ENCODE measurements around the gene SPSB2.
A peak's percentile ranks its signal among the peaks of the same experiment; 100 is the strongest.

The SPSB2 gene

DNA sequence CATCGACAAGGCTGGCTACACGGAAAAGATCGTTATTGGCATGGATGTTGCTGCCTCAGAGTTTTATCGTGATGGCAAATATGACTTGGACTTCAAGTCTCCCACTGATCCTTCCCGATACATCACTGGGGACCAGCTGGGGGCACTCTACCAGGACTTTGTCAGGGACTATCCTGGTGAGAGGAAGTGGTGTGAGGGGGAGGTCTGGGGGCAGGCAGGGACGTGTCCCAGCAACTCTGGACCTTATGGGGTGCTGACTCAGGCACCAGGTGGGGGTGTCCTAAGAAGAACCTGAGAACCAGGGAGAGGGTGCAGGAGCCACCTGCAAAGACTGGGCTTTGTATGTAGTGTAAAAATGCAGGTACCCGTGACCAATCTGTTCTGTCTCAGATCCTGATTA, 46.5 kb upstream of the SPSB2 start:
- H3K9ac ChIP-seq (ENCODE audit: low read depth, low read length), result no peak overlapping the region
- no peaks in the 10 kb centered on the region for H3K9me3 ChIP-seq (ENCODE audit: insufficient read depth, low read length, severe bottlenecking)
- peaks cover 24% of the 10 kb centered on the region for H3K79me2 ChIP-seq (ENCODE audit: insufficient read depth, low read length)
- no peaks in the 10 kb centered on the region for H3K27me3 ChIP-seq (ENCODE audit: insufficient read depth, low read length, poor library complexity)
- TF ChIP-seq, protein P1, sequence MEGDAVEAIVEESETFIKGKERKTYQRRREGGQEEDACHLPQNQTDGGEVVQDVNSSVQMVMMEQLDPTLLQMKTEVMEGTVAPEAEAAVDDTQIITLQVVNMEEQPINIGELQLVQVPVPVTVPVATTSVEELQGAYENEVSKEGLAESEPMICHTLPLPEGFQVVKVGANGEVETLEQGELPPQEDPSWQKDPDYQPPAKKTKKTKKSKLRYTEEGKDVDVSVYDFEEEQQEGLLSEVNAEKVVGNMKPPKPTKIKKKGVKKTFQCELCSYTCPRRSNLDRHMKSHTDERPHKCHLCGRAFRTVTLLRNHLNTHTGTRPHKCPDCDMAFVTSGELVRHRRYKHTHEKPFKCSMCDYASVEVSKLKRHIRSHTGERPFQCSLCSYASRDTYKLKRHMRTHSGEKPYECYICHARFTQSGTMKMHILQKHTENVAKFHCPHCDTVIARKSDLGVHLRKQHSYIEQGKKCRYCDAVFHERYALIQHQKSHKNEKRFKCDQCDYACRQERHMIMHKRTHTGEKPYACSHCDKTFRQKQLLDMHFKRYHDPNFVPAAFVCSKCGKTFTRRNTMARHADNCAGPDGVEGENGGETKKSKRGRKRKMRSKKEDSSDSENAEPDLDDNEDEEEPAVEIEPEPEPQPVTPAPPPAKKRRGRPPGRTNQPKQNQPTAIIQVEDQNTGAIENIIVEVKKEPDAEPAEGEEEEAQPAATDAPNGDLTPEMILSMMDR (IDR thresholded peaks at IDR 0.05; ENCODE audit: borderline replicate concordance, extremely low read depth, low read length, poor library complexity, severe bottlenecking), result no peak
- no peak for TF ChIP-seq EZH2 (IDR thresholded peaks at IDR 0.05; ENCODE audit: borderline replicate concordance, low read depth, low read length, severe bottlenecking)
- ATAC-seq (ENCODE audit: insufficient read depth, low read depth) (no peak), DNase-seq (no peak)
- H4K20me1 ChIP-seq (ENCODE audit: insufficient read depth, low read length), result peaks cover 10% of the 10 kb centered on the region
- H3K27ac ChIP-seq (ENCODE audit: low read length), result no peak overlapping the region
- peaks cover 74% of the 10 kb centered on the region for H3K36me3 ChIP-seq (ENCODE audit: insufficient read depth, low read length)
- H3K4me2 ChIP-seq (ENCODE audit: insufficient read depth, low read length), result no peak overlapping the region
- H3K4me3 ChIP-seq (ENCODE audit: low read depth in 1 of 2, low read length in 2 of 2), result no peak overlapping the region
- peaks cover 35% of the 10 kb centered on the region for H3K4me1 ChIP-seq (ENCODE audit: insufficient read depth, low read length)
- no peak overlapping the region for H2AFZ ChIP-seq (ENCODE audit: low read depth, low read length)

DNA sequence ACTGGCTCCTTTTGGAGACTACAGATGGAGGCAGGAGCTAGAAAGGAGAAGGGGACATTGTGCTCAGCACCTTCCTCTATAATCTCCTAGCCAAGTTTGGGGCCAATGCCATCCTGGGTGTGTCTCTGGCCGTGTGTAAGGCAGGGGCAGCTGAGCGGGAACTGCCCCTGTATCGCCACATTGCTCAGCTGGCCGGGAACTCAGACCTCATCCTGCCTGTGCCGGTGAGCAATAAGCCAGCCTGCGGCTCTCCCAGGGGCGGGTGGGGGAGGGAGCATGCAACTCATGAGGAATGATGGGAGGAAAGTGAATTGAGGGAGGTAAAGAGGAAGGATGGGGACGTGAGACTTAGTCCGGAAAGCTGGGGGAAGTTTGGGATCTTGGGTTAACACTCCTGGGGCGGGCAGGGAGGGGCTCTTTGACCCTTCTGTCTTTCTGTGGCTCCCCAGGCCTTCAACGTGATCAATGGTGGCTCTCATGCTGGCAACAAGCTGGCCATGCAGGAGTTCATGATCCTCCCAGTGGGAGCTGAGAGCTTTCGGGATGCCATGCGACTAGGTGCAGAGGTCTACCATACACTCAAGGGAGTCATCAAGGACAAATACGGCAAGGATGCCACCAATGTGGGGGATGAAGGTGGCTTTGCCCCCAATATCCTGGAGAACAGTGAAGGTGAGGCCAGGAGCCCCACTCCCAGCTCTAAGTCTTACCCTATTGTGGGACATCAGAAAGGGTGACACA, 44.6 kb upstream of the SPSB2 start:
- Histone ChIP-seq H3K27ac (ENCODE audit: low read length) (no peak overlapping the region), H3K4me1 (ENCODE audit: insufficient read depth, low read length) (peaks cover 38% of the 10 kb centered on the region), H3K4me2 (ENCODE audit: insufficient read depth, low read length) (no peak overlapping the region), H3K79me2 (ENCODE audit: insufficient read depth, low read length) (peaks cover 33% of the 10 kb centered on the region), H3K9me3 (ENCODE audit: insufficient read depth, low read length, severe bottlenecking) (no peaks in the 10 kb centered on the region), H3K4me3 (ENCODE audit: low read depth in 1 of 2, low read length in 2 of 2) (no peak overlapping the region), H3K36me3 (ENCODE audit: insufficient read depth, low read length) (peaks cover 61% of the 10 kb centered on the region), H4K20me1 (ENCODE audit: insufficient read depth, low read length) (peaks cover 10% of the 10 kb centered on the region), H3K27me3 (ENCODE audit: insufficient read depth, low read length, poor library complexity) (no peaks in the 10 kb centered on the region), H2AFZ (ENCODE audit: low read depth, low read length) (no peak overlapping the region), H3K9ac (ENCODE audit: low read depth, low read length) (no peak overlapping the region)
- ATAC-seq (ENCODE audit: insufficient read depth, low read depth) (no peak), DNase-seq (no peak)
- TF ChIP-seq, protein P1 (IDR thresholded peaks at IDR 0.05; ENCODE audit: borderline replicate concordance, extremely low read depth, low read length, poor library complexity, severe bottlenecking), result no peak
- no peak for TF ChIP-seq EZH2 (IDR thresholded peaks at IDR 0.05; ENCODE audit: borderline replicate concordance, low read depth, low read length, severe bottlenecking)

DNA sequence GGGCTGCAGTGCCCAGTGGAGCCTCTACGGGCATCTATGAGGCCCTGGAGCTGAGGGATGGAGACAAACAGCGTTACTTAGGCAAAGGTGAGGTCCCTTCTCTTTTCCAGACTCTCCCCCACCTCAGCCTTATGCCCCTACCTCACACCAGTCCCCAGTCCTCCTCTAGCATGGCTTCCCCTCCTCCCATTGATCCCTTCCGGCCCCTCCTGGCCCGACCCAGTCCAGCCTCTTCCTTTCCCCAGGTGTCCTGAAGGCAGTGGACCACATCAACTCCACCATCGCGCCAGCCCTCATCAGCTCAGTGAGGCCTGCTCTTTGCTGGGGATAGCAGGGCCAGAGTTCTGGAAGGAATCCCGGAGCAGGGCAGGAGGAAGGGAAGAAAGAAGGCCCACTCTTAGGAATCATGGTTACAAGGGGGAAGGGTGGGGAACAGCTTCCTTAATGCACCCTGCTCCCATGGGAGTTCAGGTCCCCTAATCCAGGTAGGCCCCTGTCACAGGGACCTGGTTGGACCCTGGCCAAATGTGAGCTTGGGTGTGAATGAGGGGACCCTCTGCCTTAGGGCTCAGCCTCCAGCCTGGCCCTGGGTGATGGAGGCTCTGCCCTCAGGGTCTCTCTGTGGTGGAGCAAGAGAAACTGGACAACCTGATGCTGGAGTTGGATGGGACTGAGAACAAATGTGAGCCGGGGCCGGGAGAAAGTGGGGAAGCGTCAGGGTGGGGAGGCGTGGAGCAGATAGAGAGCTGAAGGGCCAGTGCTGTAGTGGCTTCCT, 43.5 kb upstream of the SPSB2 start:
- DNase-seq (no peak), ATAC-seq (ENCODE audit: insufficient read depth, low read depth) (no peak)
- 0 out of 4 replicates have a peak overlapping the region, but pooled peaks of 1 of the 2 experiments have one; percentile 7 for H3K4me3 ChIP-seq (ENCODE audit: low read depth in 1 of 2, low read length in 2 of 2)
- no peak overlapping the region for H3K27ac ChIP-seq (ENCODE audit: low read length)
- H3K27me3 ChIP-seq (ENCODE audit: insufficient read depth, low read length, poor library complexity), result no peaks in the 10 kb centered on the region
- H3K9me3 ChIP-seq (ENCODE audit: insufficient read depth, low read length, severe bottlenecking), result no peaks in the 10 kb centered on the region
- peaks cover 10% of the 10 kb centered on the region for H4K20me1 ChIP-seq (ENCODE audit: insufficient read depth, low read length)
- H3K36me3 ChIP-seq (ENCODE audit: insufficient read depth, low read length), result peaks cover 51% of the 10 kb centered on the region
- H3K4me2 ChIP-seq (ENCODE audit: insufficient read depth, low read length), result peak overlapping the region; percentile 91
- H2AFZ ChIP-seq (ENCODE audit: low read depth, low read length), result no peak overlapping the region
- H3K4me1 ChIP-seq (ENCODE audit: insufficient read depth, low read length), result peaks cover 38% of the 10 kb centered on the region
- TF ChIP-seq, protein P1 (IDR thresholded peaks at IDR 0.05; ENCODE audit: borderline replicate concordance, extremely low read depth, low read length, poor library complexity, severe bottlenecking), result no peak
- TF ChIP-seq EZH2 (IDR thresholded peaks at IDR 0.05; ENCODE audit: borderline replicate concordance, low read depth, low read length, severe bottlenecking), result no peak
- peaks cover 33% of the 10 kb centered on the region for H3K79me2 ChIP-seq (ENCODE audit: insufficient read depth, low read length)
- no peak overlapping the region for H3K9ac ChIP-seq (ENCODE audit: low read depth, low read length)

Measured in DND-41 (cell line).